ENCODE results near the gene KRTAP6-2.

Gene KRTAP6-2

GRCh38 chr21:30567617-30568016, 31.1 kb downstream of the KRTAP6-2 start:
- DNase-seq (ENCODE audit: low read depth), result no peak

- DNase-seq (ENCODE audit: low read depth), result no peak
Measured at GRCh38 chr21:30563630-30564029, 35.1 kb downstream of the KRTAP6-2 start.

GRCh38 chr21:30563072-30563471, 35.6 kb downstream of the KRTAP6-2 start:
- DNase-seq (ENCODE audit: low read depth), result no peak

GRCh38 chr21:30561957-30562356, 36.7 kb downstream of the KRTAP6-2 start:
- no peak for DNase-seq (ENCODE audit: low read depth)

- DNase-seq (ENCODE audit: low read depth), result no peak
Measured at GRCh38 chr21:30561264-30561895, 37.3 kb downstream of the KRTAP6-2 start, which contains the start of gene KRTAP19-7. Gene KRTAP19-7 (minus strand): TSS chr21:30561314. CDS start chr21:30561289, 25 bp downstream.

DNA sequence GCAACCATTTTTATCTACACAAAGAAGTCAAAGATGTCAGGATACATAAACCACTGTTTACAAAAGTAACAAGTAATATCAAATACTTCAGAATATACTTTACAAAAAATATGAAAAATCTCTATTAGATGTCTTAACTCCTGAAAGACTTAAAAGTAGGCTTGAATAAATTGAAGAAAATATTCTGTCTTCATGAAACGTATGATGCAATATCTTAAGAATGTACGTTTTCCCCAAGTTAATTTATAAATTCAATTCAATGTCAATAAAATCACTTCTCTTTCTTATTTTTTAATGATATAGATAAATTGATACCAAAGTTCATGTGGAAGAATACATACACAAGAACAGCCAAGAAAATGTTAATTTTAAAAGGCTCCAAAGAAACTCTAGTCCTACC, 43.6 kb downstream of the KRTAP6-2 start:
- DNase-seq (ENCODE audit: low read depth), result no peak

DNA sequence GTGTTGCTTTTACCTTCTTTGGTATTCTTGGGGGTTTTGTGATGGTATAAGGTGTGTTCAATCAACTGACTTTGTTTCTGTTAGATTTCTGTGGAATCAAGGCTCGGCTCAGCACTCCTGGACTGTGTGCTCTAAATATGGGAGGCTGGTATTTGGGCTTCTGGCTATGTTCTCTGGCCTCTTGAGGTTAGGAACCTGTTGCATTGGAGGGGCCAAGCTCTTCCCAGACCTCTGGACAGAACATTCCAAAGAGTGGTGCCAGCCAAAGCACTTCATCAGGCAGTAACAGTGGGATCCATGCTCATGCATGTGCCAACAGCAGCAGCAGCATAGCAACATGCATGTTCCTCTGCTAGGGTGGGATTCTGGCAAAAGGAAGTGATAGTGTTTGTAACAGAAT, 45.9 kb downstream of the KRTAP6-2 start:
- DNase-seq (ENCODE audit: low read depth), result no peak

Data from ELR (cell line).